DND-41 (cell line): Measurements from ENCODE around the gene TMEM109.

Experiments used
- ATAC-seq: fragments of 200-7000 bp; cut with Tn5 transposase; 3 replicates; pipeline ENCODE4 v1.9.1; 2021; ENCODE audit warnings: low read depth; ENCODE audit not compliant: insufficient read depth
- DNase-seq: peaks from one replicate; pipeline ENCODE4 v3.0.0-alpha.2; 2020
- H2AFZ ChIP-seq: 2 replicates; pipeline ENCODE4 v1.6.0; 2012; ENCODE audit warnings: low read depth, low read length
- H3K27ac ChIP-seq: 2 replicates; pipeline ENCODE4 v1.5.1; 2012; ENCODE audit warnings: low read length, inconsistent platforms
- H3K27me3 ChIP-seq: fragments of 200-600 bp; sonication (generic); 2 replicates; pipeline ENCODE4 v1.6.0; 2012; ENCODE audit warnings: low read length, mild to moderate bottlenecking, inconsistent platforms; ENCODE audit not compliant: insufficient read depth, poor library complexity
- H3K36me3 ChIP-seq: 2 replicates; pipeline ENCODE4 v1.5.1; 2012; ENCODE audit warnings: low read length, inconsistent platforms; ENCODE audit not compliant: insufficient read depth
- H3K4me1 ChIP-seq: 2 replicates; pipeline ENCODE4 v1.5.1; 2012; ENCODE audit warnings: mild to moderate bottlenecking, low read length; ENCODE audit not compliant: insufficient read depth
- H3K4me2 ChIP-seq: 2 replicates; pipeline ENCODE4 v1.6.0; 2012; ENCODE audit warnings: mild to moderate bottlenecking, moderate library complexity, low read length, inconsistent platforms; ENCODE audit not compliant: insufficient read depth
- H3K4me3 ChIP-seq, 2 experiments: fragments of 200-600 bp in 1 of 2; shearing (Covaris generic) in 1 of 2; 2 replicates each; pipeline ENCODE4 v1.5.1; 2012 to 2016; ENCODE audit warnings: inconsistent platforms in 2 of 2, low read length in 2 of 2, mild to moderate bottlenecking in 2 of 2, low read depth in 1 of 2, moderate library complexity in 1 of 2
- H3K79me2 ChIP-seq: 2 replicates; pipeline ENCODE4 v1.6.0; 2012; ENCODE audit warnings: low read length, inconsistent platforms; ENCODE audit not compliant: insufficient read depth
- H3K9ac ChIP-seq: 2 replicates; pipeline ENCODE4 v1.6.0; 2012; ENCODE audit warnings: low read depth, mild to moderate bottlenecking, inconsistent platforms, low read length, moderate library complexity
- H3K9me3 ChIP-seq: 2 replicates; pipeline ENCODE4 v1.5.1; 2012; ENCODE audit warnings: low read length, moderate library complexity, mild to moderate bottlenecking, inconsistent platforms; ENCODE audit not compliant: insufficient read depth, severe bottlenecking
- H4K20me1 ChIP-seq: 2 replicates; pipeline ENCODE4 v1.6.0; 2012; ENCODE audit warnings: low read length; ENCODE audit not compliant: insufficient read depth
- CTCF ChIP-seq: IDR thresholded peaks from 2 replicates; pipeline ENCODE4 v1.5.1; 2012; ENCODE audit warnings: borderline replicate concordance, low read length, moderate library complexity, mild to moderate bottlenecking; ENCODE audit not compliant: poor library complexity, severe bottlenecking; ENCODE audit errors: extremely low read depth
- EZH2 ChIP-seq: IDR thresholded peaks from 3 replicates; pipeline ENCODE4 v1.6.1; 2012; ENCODE audit warnings: borderline replicate concordance, low read depth, mild to moderate bottlenecking, moderate library complexity, low read length, inconsistent platforms; ENCODE audit not compliant: severe bottlenecking

Gene TMEM109

GRCh38 chr11:60899046-60899936 lies 14.7 kb upstream of the TMEM109 start:
- H3K4me2 ChIP-seq = no peak overlapping the region
- peaks cover 43% of the 10 kb centered on the region for H4K20me1 ChIP-seq
- H3K9ac ChIP-seq = no peak overlapping the region
- H3K79me2 ChIP-seq = peaks cover 24% of the 10 kb centered on the region
- H3K27me3 ChIP-seq = no peaks in the 10 kb centered on the region
- peaks cover 14% of the 10 kb centered on the region for H3K4me1 ChIP-seq
- ATAC-seq = peak; percentile 94
- H3K36me3 ChIP-seq = peaks cover 100% of the 10 kb centered on the region
- TF ChIP-seq EZH2 (no peak), CTCF (peak; percentile 99)
- no peak overlapping the region for H3K4me3 ChIP-seq
- H2AFZ ChIP-seq = no peak overlapping the region
- H3K9me3 ChIP-seq = no peaks in the 10 kb centered on the region
- DNase-seq = peak; percentile 50
- H3K27ac ChIP-seq = peak overlapping the region; percentile 46; the same call in 1 of the 2 replicates

- no peak overlapping the region for H2AFZ ChIP-seq
- H3K9ac ChIP-seq = no peak overlapping the region
- H3K4me3 ChIP-seq = no peak overlapping the region
- no peaks in the 10 kb centered on the region for H3K27me3 ChIP-seq
- H3K27ac ChIP-seq = no peak overlapping the region
- H3K36me3 ChIP-seq = peaks cover 99% of the 10 kb centered on the region
- peaks cover 50% of the 10 kb centered on the region for H4K20me1 ChIP-seq
- H3K79me2 ChIP-seq = peaks cover 30% of the 10 kb centered on the region
- H3K4me2 ChIP-seq = no peak overlapping the region
- no peak for TF ChIP-seq EZH2
- no peak for TF ChIP-seq CTCF
- H3K9me3 ChIP-seq = no peaks in the 10 kb centered on the region
- peaks cover 21% of the 10 kb centered on the region for H3K4me1 ChIP-seq
- ATAC-seq (no peak; the same call in 2 of the 3 replicates), DNase-seq (no peak)
Observed at GRCh38 chr11:60899977-60900376, 14.0 kb upstream of the TMEM109 start.

- peaks cover 92% of the 10 kb centered on the region for H3K36me3 ChIP-seq
- peaks cover 28% of the 10 kb centered on the region for H3K4me1 ChIP-seq
- H3K9me3 ChIP-seq = no peaks in the 10 kb centered on the region
- H4K20me1 ChIP-seq = peaks cover 58% of the 10 kb centered on the region
- no peak overlapping the region for H3K9ac ChIP-seq
- H3K27ac ChIP-seq = no peak overlapping the region
- TF ChIP-seq EZH2 (no peak), CTCF (no peak)
- ATAC-seq = no peak
- H3K27me3 ChIP-seq = no peaks in the 10 kb centered on the region
- no peak overlapping the region for H3K4me3 ChIP-seq
- H3K4me2 ChIP-seq = no peak overlapping the region
- H2AFZ ChIP-seq = no peak overlapping the region
- peaks cover 39% of the 10 kb centered on the region for H3K79me2 ChIP-seq
- DNase-seq = no peak
Observed at GRCh38 chr11:60900673-60901404, 13.1 kb upstream of the TMEM109 start.
